DMS 273 (cell line): ENCODE results near the gene ACTL10.

Source experiments
- DNase-seq: peaks from one replicate; lab custom pipeline; 2025; ENCODE audit not compliant: unreplicated experiment; lab: John Stamatoyannopoulos, UW

Gene ACTL10

DNA sequence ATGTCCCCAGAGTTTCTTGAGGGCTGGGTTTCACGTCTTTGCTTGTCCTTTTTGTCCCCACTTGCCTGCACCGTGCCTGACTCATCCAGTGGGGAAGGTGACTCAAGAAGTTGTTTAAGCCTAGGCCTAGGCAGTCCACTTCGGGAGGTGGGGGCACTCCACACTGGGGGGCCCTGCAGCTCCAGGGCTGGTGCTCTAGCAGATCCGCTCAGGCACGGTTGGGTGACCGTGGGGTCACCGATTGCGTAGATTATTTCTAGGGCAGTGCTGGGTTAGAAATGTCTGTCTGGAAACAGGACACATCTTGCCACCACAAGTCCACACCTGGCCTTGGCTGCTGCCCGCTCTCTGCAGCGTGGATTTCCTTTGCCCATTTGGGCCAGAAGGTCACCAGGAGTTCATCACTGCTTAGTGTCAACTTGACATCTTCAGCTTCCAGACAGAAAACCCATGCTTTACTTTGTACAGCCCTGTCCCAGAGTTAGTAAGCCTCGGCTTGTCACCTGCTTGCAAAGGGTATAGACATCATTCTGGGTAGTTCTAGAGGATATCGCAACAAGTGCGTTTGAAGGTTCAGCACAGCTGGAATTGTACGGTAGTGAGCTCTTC, 18.2 kb upstream of the ACTL10 start:
- peak; percentile 74 for DNase-seq

DNA sequence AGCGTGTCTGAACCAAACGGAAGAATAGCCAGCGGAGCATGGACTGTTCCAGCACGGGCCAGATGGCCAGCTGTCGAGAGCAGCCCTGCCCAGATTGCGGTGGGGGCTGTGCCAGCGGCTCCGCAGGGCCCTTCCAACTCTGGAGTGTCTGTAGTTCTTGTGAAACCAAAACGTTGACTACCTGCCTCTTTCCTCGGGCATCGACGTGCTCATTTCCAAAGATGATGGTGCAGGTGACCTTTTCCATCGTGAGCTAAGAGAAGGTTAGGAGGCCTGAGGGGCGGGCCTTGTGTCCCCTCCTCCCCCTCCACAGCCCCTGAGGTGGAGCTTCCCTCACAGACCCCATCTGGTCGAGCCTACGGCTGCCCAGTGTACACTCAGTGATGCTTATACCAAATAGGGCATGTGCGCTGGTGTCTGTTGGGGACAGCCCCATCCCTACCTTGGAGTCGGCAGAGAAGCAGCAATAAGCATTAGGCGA, 17.5 kb upstream of the ACTL10 start:
- DNase-seq, result peak; percentile 92

- peak; percentile 83 for DNase-seq
Measured at GRCh38 chr20:33650111-33650752, 16.5 kb upstream of the ACTL10 start.

DNA sequence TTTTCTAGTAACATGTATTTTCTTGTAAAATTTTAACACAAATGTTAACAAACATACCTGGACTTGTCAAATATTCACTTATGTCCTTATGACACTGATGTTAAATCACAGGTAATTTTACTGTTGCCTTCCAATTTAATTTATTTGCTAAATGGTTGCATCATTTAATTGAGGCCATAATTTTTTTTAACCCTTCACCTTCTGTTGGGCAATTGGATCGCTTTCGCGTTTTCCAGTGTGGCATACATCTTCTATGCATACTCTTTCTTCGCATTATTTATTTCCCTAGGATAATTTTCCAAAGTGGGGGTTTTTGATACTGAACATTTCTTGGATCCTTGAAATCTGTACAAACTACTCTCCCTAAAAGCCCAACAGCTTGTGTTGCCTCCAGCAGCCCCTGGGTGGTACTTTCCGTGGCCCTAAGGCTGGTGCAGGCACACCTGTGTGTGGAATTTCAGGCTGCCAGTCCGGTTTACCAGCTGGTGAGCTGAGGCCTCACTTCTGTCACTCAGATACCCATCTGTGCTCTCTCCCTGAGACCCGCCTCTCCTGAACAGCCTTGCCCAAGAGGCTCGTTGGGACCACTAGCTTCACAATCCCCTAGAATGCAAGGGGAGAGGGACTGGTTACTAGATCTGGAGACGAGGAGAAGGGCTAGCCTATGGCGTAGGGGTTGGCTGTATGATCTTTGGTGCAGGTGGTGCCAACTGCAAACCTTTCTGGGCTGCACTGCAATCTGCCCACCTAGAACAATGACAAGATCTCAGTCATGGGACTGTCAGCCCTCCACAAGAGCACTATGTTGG, 15.8 kb upstream of the ACTL10 start:
- DNase-seq, result peak; percentile 91

- no peak for DNase-seq
Measured at GRCh38 chr20:33651562-33652048, 15.1 kb upstream of the ACTL10 start.

DNA sequence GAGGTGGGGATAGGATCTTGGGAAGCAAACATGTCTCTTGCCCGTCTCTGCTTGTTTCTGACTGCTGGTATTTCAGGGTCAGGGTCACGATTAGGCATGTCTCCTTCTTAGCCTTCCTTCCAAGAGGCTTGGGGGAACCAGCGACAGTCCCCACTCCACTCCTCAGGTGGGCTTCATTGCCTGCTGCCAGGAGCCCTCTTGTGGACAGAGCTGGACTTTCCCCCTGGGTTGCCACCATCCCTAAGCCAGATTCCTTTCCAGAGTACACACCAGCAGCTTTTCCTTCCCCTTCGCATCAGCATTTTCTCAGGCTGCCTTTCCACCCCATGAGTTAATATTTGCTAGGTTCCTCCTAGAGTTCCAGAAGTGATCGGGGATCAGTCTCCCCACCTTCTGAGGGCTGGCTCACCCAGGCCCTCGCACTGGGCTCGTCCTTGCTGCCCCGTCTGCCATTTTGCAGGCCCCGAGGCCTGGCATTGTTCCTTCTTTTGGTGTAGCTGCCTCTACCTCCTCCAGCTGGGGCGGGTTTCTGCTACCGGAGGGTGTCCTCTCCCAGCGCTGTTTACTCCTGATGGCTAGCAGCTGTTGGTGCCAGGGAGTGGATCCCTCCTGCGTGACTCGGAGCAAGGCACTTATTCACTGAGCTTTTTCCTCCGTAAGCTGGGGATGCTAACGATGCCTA, 13.4 kb upstream of the ACTL10 start:
- peak; percentile 84 for DNase-seq

GRCh38 chr20:33653900-33654596, 12.7 kb upstream of the ACTL10 start:
- peak; percentile 45 for DNase-seq

DNA sequence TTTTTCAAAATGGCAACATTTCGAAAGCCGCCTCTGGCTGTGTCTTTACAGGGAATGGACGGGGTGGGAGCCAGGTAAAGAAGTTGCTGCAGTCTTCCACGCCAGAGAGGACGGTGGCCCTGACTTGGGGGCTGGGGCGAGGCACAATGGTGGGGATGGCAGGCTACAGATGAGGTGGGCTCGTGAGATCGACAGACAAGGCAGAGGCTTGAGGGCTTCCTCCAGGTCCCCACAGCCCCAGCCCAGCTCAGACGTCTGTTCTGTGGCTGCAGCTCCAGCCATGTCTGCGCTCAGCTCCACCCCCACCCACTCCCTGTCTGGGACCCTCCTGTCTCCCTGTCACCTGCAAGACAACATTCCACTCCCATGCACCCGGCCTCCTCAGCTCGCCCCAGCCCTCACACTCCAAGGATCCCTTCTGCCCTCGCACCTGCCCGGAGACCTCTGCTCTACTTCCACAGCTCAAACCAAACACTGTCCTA, 12.0 kb upstream of the ACTL10 start:
- DNase-seq, result no peak

DNA sequence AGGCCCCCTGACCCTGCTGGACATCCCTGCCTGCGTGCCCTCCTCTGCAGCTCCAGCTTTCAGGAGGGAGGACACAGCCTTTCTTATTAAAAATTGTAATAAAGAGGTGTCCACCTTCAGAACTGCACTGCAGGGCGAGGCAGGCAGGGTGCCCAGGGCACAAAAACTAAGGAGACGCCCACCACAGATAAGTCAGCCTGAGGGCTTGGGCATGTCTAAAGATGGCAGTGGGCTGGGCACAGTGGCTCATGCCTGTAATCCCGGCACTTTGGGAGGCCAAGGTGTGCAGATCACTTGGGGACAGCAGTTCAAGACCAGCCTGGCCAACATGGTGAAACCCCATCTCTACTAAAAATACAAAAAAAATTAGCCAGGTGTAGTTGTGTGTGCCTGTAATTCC, 11.6 kb upstream of the ACTL10 start:
- DNase-seq, result no peak

DNA sequence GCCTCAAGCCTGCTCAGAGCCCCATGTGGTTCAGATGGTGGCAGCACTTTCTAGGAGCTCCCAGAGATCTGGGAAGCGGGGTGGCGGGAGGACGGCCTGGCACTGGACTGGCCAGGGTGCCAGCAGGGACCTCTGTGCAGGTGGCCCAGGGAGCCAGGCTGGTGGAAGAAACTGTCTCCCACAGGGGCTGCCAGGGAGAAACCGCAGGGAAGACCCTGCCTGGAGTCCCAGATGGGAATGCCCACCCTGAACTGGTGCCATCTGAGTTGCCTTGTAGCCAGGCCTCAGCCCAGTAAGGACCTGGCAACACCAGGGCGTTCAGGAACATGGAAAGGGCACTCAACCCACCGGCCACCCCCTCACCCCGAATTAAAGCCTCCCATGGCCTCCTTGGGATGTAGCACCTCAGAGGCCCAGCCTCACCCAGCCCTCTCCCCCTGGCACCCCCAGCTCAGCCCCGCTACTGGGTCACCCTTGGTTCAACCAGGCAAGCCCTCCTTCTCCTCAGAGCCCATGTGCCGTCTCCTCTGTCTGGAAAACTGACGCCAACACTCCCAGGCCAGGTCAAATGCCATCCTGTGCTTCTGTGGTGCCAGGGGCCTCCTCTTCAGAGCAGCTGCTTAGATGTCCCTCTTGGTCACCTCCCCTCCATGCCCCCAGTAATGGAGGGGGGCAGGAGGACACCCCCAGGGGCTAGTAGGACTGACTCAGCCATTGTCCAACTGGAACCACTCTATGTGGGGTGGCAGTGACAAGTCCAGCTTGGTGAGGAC, 10.5 kb upstream of the ACTL10 start:
- no peak for DNase-seq

GRCh38 chr20:33656783-33657703, 9.7 kb upstream of the ACTL10 start:
- no peak for DNase-seq

DNA sequence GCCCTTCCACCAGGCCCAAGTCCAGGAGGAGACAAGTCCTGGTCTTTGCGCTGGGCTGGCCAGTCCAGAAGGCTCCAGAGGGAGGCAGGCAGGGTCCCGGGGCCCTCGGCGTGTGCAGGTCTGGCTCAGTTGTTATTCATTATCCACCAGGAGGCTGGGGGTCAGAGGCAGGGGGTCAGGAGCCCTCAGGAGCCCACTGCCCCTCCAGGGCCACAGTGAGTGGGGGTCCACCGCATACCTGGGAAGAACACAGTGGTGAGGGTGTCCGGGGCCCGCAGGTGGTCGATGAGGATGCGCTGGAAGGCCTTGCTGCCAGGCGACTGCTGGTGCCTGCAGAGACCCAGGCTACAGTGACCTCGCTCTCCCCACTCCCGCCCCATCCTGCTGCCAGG, 9.0 kb upstream of the ACTL10 start:
- DNase-seq, result no peak

- DNase-seq, result no peak
Measured at GRCh38 chr20:33658510-33658909, 8.2 kb upstream of the ACTL10 start.

- DNase-seq, result no peak
Measured at GRCh38 chr20:33658929-33659328, 7.8 kb upstream of the ACTL10 start.

GRCh38 chr20:33659341-33660034, 7.3 kb upstream of the ACTL10 start:
- DNase-seq, result no peak

GRCh38 chr20:33660035-33660684, 6.6 kb upstream of the ACTL10 start:
- no peak for DNase-seq

- DNase-seq, result no peak
Measured at GRCh38 chr20:33660685-33661058, 6.1 kb upstream of the ACTL10 start.

- DNase-seq, result no peak
Measured at GRCh38 chr20:33662172-33662571, 4.6 kb upstream of the ACTL10 start, which contains the start of gene C20orf144. Gene C20orf144 (plus strand): TSS chr20:33662327. CDS start chr20:33662346, 19 bp downstream.
